NCI-H446 (cell line): ENCODE data around the gene GALNT12.

Experiments
- DNase-seq, 2 experiments: peaks; one replicate each; lab custom pipeline; 2025; lab: John Stamatoyannopoulos, UW

Gene GALNT12

DNA sequence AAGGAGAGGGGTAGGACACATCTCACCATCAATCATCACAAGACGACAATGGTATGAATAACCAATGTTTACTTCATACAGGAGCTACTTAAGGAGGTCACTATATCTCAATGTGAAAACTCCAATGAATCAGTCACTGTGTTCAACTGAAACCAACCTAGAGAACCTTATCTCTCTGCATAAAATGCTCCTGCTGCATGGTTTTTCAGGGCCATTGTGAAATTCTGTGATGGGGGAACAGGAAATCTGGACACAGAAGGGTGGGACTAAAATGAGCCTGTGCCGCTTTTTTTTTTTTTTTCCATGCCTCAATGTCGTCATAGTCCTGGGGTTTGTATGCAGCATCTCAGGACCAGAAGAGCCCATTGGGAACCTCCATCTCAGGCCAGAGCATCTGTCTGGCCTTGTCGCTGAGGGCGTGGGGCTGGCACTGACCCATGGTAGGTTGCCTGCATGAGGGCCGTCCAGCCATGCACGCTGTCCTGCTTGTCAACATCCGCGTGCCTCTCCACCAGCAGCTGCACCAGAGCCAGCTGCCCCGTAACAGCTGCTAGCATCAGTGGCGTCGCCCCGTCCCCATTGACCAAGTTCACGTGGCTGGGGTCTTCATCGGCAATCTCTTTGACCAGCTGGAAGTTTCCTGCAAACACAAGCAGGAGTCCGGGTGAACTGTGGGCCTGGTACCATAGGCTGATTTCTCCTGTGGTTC lies 23.8 kb upstream of the GALNT12 start:
- no peak for DNase-seq

DNA sequence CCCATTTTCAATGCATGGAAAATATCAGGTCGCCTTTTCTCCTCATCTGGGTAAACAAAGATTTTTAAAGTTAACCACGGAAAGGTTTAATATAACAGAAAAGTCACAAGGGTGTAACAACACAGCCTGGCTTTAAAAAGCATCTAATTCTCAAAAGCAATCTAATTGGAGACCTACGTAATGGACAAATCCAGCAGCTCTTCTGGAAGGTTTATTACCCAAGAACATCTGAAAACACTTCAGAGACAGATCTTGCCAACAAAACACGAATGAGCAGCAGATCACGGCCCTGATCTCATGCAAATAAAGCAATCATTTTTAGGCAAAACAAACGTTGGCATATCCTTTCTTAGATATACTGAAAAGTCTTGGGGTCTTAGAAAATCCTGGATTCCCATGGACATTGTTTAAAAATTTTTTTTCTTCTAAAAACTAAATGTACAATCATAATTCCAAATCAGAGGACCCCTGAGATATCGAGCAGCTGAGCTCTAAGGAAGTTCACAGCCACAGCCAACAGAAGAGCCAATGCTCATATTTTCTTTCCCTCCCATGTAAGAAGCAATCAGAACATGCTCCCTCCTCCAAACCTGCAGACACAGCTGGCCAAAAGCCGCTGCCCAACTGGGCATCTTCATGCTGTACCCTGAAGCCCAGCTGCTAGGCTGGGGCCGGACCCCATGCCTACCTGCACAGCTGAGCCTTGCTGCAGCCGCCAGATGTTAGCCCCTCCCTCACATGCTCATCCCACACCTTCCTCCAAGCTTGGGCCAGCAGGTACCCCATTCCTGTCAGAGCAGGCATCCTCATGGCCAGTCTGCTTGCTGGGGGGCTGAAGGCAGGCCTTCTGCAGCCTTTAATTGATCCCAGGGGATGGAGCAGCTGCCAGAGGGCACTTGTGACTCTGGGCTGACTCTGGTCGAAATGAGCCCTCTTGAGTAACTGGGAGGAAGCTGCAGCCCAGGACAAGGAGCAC lies 22.4 kb upstream of the GALNT12 start:
- DNase-seq: no peak

- DNase-seq: no peak
Observed at GRCh38 chr9:98786750-98787510, 20.5 kb upstream of the GALNT12 start.

DNA sequence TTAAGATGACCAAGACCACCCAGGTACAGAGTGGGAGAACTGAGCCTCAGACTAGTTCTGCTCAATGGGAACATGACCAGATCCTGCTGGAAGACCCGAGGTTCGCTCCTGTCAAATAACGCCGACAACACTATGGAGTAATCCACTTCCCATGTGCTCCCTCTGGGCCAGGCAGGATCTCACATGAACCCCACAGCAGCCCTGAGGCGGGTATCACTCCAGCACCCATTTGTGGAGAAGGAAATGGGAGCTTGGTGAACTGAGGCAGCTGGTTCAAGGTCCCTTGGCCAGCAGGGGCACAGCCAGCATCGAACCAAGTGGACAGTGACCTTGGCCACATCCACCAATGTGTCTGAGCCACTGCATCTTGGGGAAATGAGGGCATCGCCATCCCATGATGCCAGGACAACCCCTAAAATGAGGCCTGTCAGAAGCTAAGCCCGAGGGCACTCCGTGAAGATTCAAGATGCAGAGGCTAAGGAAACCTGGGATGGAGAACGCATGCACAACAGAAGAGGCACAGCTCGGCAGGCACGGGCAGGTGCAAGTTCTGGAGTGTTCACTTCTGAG lies 19.6 kb upstream of the GALNT12 start:
- DNase-seq: no peak

DNA sequence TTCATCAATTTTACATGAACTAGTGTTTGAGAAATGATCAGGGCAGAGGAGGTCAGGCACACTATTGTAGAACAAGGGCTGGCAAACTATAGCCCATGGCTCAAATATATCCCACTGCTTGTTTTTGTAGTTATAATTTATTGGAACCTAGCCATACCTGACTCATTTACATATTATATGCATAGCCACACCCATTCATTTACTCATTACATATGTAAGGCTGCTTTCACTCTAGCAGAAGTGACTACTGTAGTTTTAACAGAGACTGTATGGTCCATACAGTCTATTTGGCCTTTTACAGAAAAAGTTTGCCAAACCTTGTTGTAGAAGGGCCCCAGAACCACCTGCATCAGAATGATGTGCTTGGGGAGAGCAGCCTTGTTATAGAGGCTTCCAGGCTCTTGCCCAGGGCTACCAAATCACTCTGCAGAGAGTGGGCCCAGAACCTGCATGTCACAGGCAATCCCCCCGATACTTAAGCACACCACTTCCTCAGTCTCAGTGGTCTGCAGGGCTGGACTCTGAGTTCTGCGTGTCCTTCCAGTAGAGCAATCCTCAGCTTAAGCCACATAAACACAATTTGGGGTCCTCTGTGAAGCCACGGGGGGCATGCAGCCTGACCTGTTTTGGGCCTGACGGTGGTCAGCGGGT lies 17.9 kb upstream of the GALNT12 start:
- DNase-seq: no peak

- peak; percentile 59 to 74 for DNase-seq
Observed at GRCh38 chr9:98790134-98790841, 17.2 kb upstream of the GALNT12 start.

- DNase-seq: peak; percentile 4 to 22
Observed at GRCh38 chr9:98790842-98791607, 16.4 kb upstream of the GALNT12 start.

- no peak for DNase-seq
Observed at GRCh38 chr9:98791608-98792490, 15.6 kb upstream of the GALNT12 start.

GRCh38 chr9:98793031-98793430 lies 14.4 kb upstream of the GALNT12 start:
- no peak for DNase-seq

GRCh38 chr9:98794802-98795201 lies 12.7 kb upstream of the GALNT12 start:
- no peak for DNase-seq

- DNase-seq: no peak
Observed at GRCh38 chr9:98795295-98795955, 12.0 kb upstream of the GALNT12 start.

DNA sequence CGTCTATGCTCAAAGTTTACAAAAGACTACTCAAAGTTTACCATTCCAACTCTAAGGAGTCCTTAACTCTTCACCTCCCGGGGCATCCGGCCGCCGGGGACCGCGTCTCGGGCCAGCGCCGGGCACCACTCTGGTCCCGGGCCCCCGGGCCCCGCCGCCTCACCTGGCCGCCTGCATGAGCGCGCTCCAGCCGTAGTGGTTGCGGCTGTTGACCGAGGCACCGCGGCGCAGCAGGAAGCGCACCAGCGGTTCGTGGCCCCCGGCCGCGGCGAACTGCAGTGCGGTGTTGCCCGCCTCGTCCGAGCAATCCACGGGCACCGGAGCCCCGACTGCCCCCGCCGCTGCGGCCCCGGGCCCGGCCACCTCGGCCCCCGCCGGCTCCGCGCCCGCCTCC lies 11.5 kb upstream of the GALNT12 start:
- DNase-seq: no peak

GRCh38 chr9:98796364-98797101 lies 10.9 kb upstream of the GALNT12 start, which contains the start of gene ANKS6:
Gene ANKS6 (minus strand): TSS chr9:98796555. CDS start chr9:98796491, 64 bp downstream.
- DNase-seq: peak; percentile 21 to 74

DNA sequence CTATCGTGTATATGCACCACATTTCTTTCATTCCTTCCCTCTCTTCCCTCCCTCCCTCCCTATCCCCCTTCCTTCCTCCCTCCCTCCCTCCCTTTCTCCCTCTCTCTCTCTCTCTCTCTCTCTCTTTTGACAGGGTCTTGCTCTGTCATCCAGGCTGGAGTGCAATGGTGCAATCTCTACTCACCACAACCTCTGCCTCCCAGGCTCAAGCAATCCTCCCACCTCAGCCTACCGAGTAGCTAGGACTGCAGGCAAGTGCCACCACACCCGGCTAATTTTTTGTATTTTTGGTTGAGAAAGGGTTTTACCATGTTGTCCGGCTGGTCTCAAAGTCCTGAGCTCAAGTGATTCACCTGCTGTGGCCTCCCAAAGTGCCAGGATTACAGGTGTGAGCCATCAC lies 10.0 kb upstream of the GALNT12 start:
- no peak for DNase-seq

- no peak for DNase-seq
Observed at GRCh38 chr9:98798254-98798653, 9.2 kb upstream of the GALNT12 start.

- DNase-seq: peak; percentile 27 to 65
Observed at GRCh38 chr9:98801561-98801960, 5.9 kb upstream of the GALNT12 start.

- peak in 1 of 2 experiments; percentile 55 for DNase-seq
Observed at GRCh38 chr9:98801969-98802371, 5.5 kb upstream of the GALNT12 start.

GRCh38 chr9:98804083-98804482 lies 3.4 kb upstream of the GALNT12 start:
- DNase-seq: no peak
